ENCODE results near the gene NPHS1.

Gene NPHS1

GRCh38 chr19:35860818-35861639 lies 8.7 kb upstream of the NPHS1 start:
- Histone ChIP-seq H3K9me2 (replicated peaks; ENCODE audit: low read depth, low read length) (no peaks in the 10 kb centered on the region), H3K4me3 (ENCODE audit: low read length, poor library complexity, severe bottlenecking) (no peak overlapping the region), H3K9ac (ENCODE audit: low read depth, low read length, poor library complexity, severe bottlenecking) (no peak overlapping the region), H3K36me3 (ENCODE audit: insufficient read depth, low read length) (no peaks in the 10 kb centered on the region), H3F3A (ENCODE audit: low read depth) (no peaks in the 10 kb centered on the region), H3K4me1 (ENCODE audit: insufficient read depth, low read length, poor library complexity, severe bottlenecking) (peaks cover 4% of the 10 kb centered on the region), H3K4me2 (ENCODE audit: low read depth, low read length, poor library complexity, severe bottlenecking) (no peak overlapping the region), H3K79me2 (ENCODE audit: insufficient read depth, low read length) (no peaks in the 10 kb centered on the region), H2AFZ (ENCODE audit: low read length) (no peak overlapping the region), H3K27me3 (ENCODE audit: insufficient read depth, low read length, poor library complexity, severe bottlenecking) (no peaks in the 10 kb centered on the region), H3K9me3 (ENCODE audit: insufficient read depth, low read depth, low read length) (no peaks in the 10 kb centered on the region), H4K20me1 (ENCODE audit: insufficient read depth, low read length, poor library complexity, severe bottlenecking) (no peaks in the 10 kb centered on the region)
- TF ChIP-seq EZH2phosphoT487 (IDR thresholded peaks at IDR 0.05; ENCODE audit: borderline replicate concordance) (no peak), CTCF (conservative IDR thresholded peaks at IDR 0.05; ENCODE audit: low read length) (no peak)

GRCh38 chr19:35860436-35860817 lies 8.1 kb upstream of the NPHS1 start:
- no peaks in the 10 kb centered on the region for H3F3A ChIP-seq (ENCODE audit: low read depth)
- H3K4me3 ChIP-seq (ENCODE audit: low read length, poor library complexity, severe bottlenecking) = no peak overlapping the region
- no peaks in the 10 kb centered on the region for H3K79me2 ChIP-seq (ENCODE audit: insufficient read depth, low read length)
- no peaks in the 10 kb centered on the region for H3K36me3 ChIP-seq (ENCODE audit: insufficient read depth, low read length)
- H2AFZ ChIP-seq (ENCODE audit: low read length) = no peak overlapping the region
- TF ChIP-seq CTCF (conservative IDR thresholded peaks at IDR 0.05; ENCODE audit: low read length) (no peak), EZH2phosphoT487 (IDR thresholded peaks at IDR 0.05; ENCODE audit: borderline replicate concordance) (no peak)
- H3K9ac ChIP-seq (ENCODE audit: low read depth, low read length, poor library complexity, severe bottlenecking) = no peak overlapping the region
- no peaks in the 10 kb centered on the region for H3K27me3 ChIP-seq (ENCODE audit: insufficient read depth, low read length, poor library complexity, severe bottlenecking)
- no peaks in the 10 kb centered on the region for H3K9me3 ChIP-seq (ENCODE audit: insufficient read depth, low read depth, low read length)
- H3K9me2 ChIP-seq (replicated peaks; ENCODE audit: low read depth, low read length) = no peaks in the 10 kb centered on the region
- no peaks in the 10 kb centered on the region for H4K20me1 ChIP-seq (ENCODE audit: insufficient read depth, low read length, poor library complexity, severe bottlenecking)
- H3K4me2 ChIP-seq (ENCODE audit: low read depth, low read length, poor library complexity, severe bottlenecking) = no peak overlapping the region
- peaks cover 4% of the 10 kb centered on the region for H3K4me1 ChIP-seq (ENCODE audit: insufficient read depth, low read length, poor library complexity, severe bottlenecking)

- H3K79me2 ChIP-seq (ENCODE audit: insufficient read depth, low read length) = no peaks in the 10 kb centered on the region
- no peak overlapping the region for H2AFZ ChIP-seq (ENCODE audit: low read length)
- no peak for TF ChIP-seq EZH2phosphoT487 (IDR thresholded peaks at IDR 0.05; ENCODE audit: borderline replicate concordance)
- TF ChIP-seq CTCF (conservative IDR thresholded peaks at IDR 0.05; ENCODE audit: low read length) = no peak
- H3K4me3 ChIP-seq (ENCODE audit: low read length, poor library complexity, severe bottlenecking) = no peak overlapping the region
- no peaks in the 10 kb centered on the region for H3K9me2 ChIP-seq (replicated peaks; ENCODE audit: low read depth, low read length)
- H3F3A ChIP-seq (ENCODE audit: low read depth) = no peaks in the 10 kb centered on the region
- H3K4me2 ChIP-seq (ENCODE audit: low read depth, low read length, poor library complexity, severe bottlenecking) = no peak overlapping the region
- H3K9me3 ChIP-seq (ENCODE audit: insufficient read depth, low read depth, low read length) = no peaks in the 10 kb centered on the region
- H3K27me3 ChIP-seq (ENCODE audit: insufficient read depth, low read length, poor library complexity, severe bottlenecking) = no peaks in the 10 kb centered on the region
- H3K9ac ChIP-seq (ENCODE audit: low read depth, low read length, poor library complexity, severe bottlenecking) = no peak overlapping the region
- no peaks in the 10 kb centered on the region for H4K20me1 ChIP-seq (ENCODE audit: insufficient read depth, low read length, poor library complexity, severe bottlenecking)
- peaks cover 4% of the 10 kb centered on the region for H3K4me1 ChIP-seq (ENCODE audit: insufficient read depth, low read length, poor library complexity, severe bottlenecking)
- no peaks in the 10 kb centered on the region for H3K36me3 ChIP-seq (ENCODE audit: insufficient read depth, low read length)
These were observed 7.1 kb upstream of the NPHS1 start for GRCh38 chr19:35859414-35859813.

Data from Loucy (cell line).